GM12865 (cell line): ENCODE measurements around the gene ANKRD45.
"Not testable (repeated sequence)": the region's sequence is repeated elsewhere in the genome, so short reads cannot be mapped to it uniquely, and the experiment has no call there.

Experiments used
- DNase-seq: peaks from one replicate; pipeline ENCODE4 v3.0.0; 2010; ENCODE audit warnings: low read depth
- H3K4me3 ChIP-seq: 2 replicates; pipeline ENCODE4 v1.5.1; 2011; ENCODE audit warnings: mild to moderate bottlenecking, low read depth, low read length, control low read depth
- TF ChIP-seq, protein P1 (sequence below): IDR thresholded peaks from 2 replicates; pipeline ENCODE4 v1.5.1; 2011; ENCODE audit warnings: low read length, control low read depth, low read depth, inconsistent platforms; ENCODE audit not compliant: insufficient read depth; ENCODE audit errors: missing control alignments

Gene ANKRD45

GRCh38 chr1:173639102-173639501 lies 30.5 kb downstream of the ANKRD45 start:
- TF ChIP-seq, protein P1, sequence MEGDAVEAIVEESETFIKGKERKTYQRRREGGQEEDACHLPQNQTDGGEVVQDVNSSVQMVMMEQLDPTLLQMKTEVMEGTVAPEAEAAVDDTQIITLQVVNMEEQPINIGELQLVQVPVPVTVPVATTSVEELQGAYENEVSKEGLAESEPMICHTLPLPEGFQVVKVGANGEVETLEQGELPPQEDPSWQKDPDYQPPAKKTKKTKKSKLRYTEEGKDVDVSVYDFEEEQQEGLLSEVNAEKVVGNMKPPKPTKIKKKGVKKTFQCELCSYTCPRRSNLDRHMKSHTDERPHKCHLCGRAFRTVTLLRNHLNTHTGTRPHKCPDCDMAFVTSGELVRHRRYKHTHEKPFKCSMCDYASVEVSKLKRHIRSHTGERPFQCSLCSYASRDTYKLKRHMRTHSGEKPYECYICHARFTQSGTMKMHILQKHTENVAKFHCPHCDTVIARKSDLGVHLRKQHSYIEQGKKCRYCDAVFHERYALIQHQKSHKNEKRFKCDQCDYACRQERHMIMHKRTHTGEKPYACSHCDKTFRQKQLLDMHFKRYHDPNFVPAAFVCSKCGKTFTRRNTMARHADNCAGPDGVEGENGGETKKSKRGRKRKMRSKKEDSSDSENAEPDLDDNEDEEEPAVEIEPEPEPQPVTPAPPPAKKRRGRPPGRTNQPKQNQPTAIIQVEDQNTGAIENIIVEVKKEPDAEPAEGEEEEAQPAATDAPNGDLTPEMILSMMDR, result no peak
- DNase-seq, result no peak
- H3K4me3 ChIP-seq, result no peak overlapping the region

DNA sequence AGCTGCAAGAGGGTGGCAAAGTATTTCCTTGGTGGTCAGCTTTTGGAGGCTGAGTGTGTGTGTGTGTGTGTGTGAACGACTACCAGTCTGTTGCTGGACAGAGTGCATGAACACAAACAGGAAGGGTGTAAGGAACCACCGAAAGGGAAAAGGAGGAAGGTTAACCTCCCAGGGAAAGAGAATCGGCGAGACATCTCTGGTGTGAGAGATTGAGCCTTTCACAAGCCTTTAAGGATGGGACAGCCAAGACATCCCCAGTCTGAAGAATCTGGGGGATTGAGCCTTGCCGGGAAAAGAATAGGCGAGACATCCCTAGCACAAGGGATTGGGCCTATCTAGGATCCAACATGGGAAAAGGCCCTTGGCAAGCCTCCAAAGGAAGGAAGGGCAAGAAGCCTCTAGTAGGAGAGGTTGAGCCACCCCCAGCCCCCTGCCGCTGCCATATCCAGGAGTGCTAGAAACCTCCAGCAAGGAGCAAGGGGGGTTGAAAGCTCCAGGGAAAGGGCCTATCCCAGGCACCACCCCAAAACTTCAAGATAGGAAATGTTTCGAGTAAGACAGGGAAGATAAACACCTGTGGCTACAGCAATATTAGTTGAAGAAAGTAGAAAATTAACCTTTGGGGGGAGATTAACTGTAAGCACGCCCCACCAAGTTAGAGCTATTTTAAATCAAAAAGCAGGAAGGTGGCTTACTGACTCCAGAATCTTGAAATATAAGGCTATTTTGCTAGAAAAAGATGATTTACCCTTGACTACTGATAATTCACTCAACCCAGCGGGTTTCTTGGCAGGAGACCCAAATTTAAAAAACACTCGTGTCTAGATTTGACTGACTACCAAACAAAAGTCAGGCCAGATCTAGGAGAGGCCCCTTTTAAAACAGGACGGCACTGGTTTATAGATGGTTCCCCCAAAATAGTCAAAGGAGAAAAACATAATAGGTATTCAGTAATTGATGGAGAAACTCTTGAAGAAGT lies 31.3 kb downstream of the ANKRD45 start:
- TF ChIP-seq, protein P1, result no peak
- no peak for DNase-seq
- H3K4me3 ChIP-seq, result no peak overlapping the region

- DNase-seq, H3K4me3 ChIP-seq: not testable (repeated sequence)
Observed at GRCh38 chr1:173637236-173638042, 32.2 kb downstream of the ANKRD45 start.

DNA sequence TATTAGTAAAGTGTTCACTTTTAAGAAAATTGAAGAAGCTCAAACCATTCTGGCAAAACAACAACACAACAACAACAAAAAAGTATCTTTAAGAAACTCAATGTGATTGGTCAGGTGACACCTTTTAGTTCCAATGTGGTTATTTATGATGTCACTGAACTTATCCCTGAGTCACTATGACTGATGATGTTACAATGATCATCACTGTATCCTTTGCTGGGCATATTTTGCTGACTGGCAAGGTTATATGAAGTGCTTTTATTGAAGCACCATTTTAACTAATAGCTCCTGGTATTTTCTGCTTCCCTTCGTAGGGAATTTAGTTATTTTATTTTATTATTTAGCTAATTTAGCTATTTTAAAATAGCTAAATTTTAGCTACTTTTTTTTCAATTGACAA lies 34.5 kb downstream of the ANKRD45 start, which contains the start of gene TEX50:
Gene TEX50, plus strand, starts transcription at position 223 of the 400 bp plus-strand sequence. CDS start 184 bp downstream, outside the sequence.
- TF ChIP-seq, protein P1, result no peak
- no peak within 1 kb of the TSS for H3K4me3 ChIP-seq
- no peak for DNase-seq

GRCh38 chr1:173628888-173629287 lies 40.8 kb downstream of the ANKRD45 start:
- TF ChIP-seq, protein P1, result no peak
- DNase-seq, result no peak
- H3K4me3 ChIP-seq, result no peak overlapping the region

GRCh38 chr1:173627269-173627668 lies 42.4 kb downstream of the ANKRD45 start:
- TF ChIP-seq, protein P1, result no peak
- no peak for DNase-seq
- no peak overlapping the region for H3K4me3 ChIP-seq

- TF ChIP-seq, protein P1, result no peak
- DNase-seq, result peak; percentile 40
- H3K4me3 ChIP-seq, result no peak overlapping the region
Observed at GRCh38 chr1:173616859-173617258, 52.8 kb downstream of the ANKRD45 start.

- not testable (repeated sequence) for DNase-seq, H3K4me3 ChIP-seq
Observed at GRCh38 chr1:173613086-173613485, 56.6 kb downstream of the ANKRD45 start.
